NCI-H446 treated with DMSO at 0.1 percent for 48 hours (cell line): ENCODE results near the gene PDE6D.
"Not testable (repeated sequence)": the region's sequence is repeated elsewhere in the genome, so short reads cannot be mapped to it uniquely, and the experiment has no call there.

Experiments used
- DNase-seq: peaks from one replicate; lab custom pipeline; 2025; lab: John Stamatoyannopoulos, UW

PDE6D gene

DNA sequence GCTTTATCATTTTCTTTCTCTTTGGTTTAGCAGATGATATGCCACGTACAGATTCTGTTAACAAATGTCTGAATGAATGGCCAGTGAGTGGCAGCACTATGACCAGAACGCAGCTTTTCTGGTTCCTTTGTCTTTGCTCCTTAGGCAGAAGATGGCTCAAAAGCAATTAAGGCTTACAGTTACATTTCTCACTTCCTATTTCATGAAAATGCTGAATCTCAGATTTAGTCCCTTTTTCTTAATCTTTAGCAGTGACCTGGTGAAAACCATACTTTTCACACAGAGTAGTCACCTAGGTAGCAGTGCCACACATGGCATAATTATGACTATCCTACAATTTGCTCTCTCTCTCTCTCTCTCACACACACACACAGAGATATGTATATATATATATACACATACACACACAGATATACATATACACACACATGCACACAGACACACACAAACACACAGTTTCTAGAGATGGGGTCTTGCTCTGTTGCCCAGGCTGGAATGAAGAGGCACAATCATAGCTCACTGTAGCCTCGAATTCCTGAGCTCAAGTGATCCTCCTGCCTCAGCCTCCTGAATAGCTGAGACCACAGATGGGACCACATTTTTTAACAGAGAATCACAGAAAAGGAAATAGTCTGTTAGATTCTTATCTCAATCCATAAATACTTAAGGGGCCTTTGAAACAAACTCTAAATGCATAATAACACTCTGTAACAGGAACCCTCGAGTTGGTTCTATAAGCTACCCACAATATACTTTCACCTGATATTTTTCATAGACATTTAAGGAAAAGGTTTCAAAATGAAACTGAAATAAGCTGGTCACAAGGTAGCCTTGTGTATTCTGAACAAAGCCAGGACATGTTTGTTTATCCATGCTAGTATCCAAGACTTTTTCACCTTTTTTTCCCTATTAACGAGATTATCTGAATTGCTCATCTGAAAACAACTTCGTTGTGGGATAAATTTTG lies 11.6 kb downstream of the PDE6D start:
- DNase-seq = no peak

DNA sequence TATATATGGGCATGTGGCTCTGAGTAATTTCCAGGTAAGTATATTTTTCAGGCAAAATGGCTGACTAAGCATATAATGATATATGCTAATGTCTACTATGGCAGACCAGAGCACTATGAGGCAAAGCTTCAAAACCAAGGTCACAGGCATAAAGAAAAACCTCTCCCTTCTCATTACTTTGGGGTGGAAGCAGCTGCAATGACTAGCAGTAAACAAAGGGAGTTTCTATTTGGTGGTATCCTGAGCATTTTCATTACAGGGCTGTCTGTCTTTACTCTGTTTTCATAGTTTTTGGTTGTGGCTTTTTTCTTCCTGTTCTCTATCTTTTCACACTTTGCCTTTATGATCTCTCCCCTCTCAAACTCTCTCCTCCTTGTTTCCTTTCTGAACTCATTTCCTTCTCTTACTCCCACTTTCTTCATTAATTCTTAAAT lies 15.6 kb downstream of the PDE6D start:
- DNase-seq = no peak

DNA sequence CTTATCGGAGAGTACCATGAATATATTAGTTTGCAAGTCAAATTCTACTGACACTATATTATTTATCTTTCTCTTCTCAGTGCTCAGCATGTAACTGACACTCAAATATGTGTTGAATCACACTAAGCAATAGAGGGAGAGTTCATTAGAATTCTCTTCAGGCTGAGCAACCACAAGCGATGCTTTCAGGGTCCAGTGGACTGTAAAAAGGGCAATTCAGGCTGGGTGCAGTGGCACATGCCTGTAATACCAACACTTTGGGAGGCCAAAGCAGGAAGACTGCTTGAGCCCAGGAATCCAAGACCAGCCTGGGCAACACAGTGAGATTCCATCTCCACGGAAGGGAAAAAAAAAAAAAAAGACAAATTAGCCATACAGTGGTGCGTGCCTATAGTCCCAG lies 16.3 kb downstream of the PDE6D start:
- DNase-seq = no peak

DNA sequence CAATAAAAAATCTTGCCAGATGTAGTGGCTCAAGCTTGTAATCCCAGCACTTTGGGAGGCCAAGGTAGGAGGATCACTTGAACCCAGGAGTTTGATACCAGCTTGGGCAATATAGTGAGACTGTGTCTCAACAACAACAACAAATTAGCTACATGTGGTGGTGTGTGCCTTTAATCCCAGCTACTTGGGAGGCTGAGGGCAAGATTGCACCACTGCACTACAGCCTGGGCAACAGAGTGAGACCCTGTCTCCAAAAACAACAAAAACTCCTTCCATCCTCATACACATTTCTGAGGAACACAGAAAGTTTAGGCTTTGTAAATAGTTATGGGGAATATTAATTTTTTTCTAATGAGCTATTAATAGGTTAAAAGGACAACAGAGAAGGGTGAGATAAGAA lies 17.0 kb downstream of the PDE6D start:
- DNase-seq = no peak

DNA sequence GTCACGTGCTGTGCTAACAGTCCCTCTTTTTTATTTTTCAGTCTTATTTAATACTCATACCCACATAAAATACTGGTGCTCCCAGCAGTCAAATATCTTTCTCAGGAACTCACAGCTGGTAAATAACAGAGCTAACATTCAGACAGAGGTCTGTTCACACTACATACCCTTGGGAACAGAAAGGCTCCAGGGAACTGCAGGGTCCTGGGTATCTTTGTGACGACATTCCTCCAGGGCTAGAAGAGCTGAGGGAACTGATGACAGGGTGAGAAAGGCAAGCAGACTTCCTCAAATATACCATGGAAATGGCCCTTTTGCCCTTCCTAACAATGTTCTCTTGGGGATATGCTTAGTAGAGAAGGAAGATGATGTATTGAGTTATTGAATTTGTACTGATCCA lies 19.3 kb downstream of the PDE6D start:
- DNase-seq = no peak

DNA sequence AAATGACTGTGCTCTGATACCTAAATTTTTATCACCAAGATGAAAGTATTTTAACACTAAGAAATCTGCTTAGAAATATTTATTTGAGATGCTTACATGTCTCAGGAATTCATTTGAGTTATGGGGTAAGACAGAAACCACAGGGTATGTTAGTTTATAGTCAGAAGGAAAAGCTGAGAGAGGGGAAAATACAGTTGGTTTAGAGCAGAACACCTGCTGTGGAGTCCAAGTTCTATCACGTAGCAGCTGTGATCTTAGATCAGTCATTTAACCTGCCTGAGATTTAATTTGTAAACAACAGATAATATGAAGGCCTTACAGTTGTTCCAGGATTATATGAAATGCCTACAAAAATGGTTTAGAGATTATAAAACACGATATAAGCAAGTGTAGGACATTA lies 29.0 kb downstream of the PDE6D start:
- no peak for DNase-seq

DNA sequence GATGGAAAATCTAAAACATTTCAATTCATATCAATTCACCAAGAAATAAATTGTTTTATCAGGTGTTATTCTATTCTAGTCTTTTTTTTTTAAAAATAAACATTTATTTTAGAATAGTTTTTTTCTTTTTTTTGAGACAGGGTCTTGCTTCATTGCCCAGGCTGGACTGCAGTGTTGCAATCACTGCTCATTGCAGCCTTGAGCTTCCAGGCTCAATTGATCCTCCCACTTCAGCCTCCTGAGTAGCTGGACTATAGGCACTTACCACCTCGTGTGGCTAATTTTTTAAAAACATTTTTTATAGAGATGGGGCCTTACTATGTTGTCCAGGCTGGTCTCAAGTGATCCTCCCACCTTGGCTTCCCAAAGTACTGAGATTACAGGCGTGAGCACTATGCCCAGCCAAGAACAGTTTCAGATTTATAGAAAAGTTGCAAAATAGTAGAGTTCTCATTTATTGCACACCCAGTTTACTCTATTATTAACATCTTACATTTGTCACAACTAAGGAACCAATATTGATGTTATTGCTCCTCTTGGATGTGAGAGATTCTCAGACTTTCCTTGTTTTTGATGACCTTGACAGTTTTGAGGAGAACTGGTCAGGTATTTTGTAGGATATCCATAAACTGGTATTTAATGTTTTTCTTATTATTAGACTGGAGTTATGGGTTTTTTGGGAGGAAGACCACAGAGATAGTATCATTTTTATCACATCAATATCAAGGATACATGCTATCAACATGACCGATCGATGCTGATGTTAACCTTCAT lies 29.9 kb downstream of the PDE6D start:
- no peak for DNase-seq

DNA sequence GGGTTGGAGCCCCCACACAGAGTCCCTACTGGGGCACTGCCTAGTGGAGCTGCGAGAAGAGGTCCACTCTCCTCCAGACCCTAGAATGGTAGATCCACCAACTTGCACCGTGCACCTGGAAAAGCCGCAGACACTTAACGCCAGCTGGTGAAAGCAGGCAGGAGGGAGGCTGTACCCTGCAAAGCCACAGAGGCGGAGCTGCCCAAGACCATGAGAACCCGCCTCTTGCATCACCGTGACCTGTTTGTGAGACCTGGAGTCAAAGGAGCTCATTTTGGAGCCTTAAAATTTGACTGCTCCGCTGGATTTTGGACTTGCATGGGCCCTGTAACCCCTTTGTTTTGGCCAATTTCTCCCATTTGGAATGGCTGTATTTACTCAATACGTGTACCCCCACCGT lies 32.1 kb downstream of the PDE6D start:
- DNase-seq = not testable (repeated sequence)

DNA sequence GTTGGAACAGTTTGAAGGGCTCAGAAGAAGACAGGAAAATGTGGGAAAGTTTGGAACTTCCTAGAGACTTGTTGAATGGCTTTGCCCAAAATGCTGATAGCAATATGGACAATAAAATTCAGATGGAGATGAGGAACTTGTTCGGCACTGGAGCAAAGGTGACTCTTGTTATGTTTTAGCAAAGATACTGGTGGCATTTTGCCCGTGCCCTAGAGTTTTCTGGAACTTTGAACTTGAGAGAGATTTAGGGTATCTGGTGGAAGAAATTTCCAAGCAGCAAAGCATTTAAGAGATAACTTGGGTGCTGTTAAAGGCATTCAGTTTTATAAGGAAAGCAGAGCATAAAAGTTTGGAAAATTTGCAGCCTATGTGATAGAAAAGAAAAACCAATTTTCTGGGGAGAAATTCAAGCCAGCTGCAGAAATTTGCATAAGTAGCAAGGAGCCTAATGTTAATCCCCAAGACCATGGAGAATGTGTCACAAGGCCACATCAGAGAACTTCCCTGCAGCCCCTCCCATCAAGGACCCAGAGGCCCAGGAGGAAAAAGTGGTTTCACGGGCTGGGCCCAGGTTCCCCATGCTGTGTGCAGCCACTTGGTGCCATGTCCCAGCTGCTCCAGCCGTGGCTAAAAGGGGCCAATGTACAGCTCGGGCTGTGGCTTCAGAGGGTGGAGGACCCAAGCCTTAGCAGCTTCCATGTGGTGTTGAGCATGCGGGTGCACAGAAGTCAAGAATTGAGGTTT lies 32.8 kb downstream of the PDE6D start:
- DNase-seq = not testable (repeated sequence)

DNA sequence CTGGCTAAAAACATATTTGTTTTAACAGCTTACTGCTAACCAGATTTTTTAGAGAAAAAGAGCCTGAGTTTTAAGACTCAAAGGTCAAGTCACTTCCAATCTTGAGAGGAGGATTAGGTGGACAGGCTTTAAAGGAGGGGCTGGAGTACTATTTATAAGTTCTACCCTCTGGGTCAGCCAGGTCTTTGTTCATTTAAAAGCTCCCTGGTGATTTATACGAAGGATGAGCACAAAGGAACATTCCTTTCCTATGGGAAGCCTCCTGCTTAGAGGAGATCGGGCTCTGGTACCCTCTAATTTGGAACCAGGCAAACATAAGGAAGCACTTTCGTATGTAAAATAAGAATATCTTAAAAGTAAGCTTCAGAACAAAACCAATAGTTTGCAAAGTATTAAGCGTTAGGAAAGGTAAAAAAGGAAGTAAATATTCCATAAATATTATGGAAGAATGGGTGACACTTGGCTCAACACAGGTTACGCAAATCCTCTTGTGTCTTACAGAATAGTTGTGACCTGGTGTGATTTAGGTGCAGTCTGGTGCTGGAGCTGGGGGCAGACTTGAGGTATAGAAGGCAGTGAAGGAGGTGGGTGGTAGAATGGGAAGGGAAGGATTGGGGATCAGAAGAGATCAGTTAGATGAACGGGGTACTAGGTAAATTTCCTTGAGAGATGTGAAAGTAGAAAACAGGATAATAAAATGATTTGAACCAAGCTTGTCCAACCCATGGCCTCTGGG lies 35.6 kb downstream of the PDE6D start:
- no peak for DNase-seq

DNA sequence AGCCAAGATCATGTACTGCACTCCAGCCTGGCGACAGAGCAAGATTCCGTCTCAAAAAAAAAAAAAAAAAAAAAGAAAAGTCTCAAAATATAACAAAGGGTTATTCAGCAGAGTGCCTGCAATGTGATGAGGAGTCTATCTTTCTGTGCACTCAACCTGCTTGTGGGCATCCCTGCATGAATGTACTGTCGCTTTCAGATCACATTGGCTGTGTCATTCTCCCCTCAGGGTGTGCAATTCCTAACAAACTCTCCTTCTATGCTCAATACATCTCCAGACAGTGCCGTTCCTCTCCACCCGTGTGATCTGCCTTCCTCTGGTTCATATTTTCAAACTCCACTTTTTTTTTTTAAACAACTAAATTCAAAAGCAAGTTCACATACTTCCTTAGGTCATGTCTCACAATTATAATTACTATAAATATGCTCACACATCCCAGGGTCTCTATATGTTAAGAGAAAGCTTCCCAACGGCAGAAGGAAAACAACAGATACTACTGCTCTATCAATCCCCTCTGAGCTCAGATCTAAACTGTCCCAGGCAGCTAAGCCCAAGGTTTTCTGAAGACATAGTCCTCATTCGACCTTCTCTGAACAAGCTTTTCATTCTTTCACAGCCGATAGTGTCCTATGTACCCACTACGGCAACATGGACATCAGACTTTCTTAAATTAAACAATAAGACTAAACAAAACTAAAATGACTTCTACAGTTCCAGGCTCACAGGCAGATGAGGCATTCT lies 37.5 kb downstream of the PDE6D start:
- no peak for DNase-seq

DNA sequence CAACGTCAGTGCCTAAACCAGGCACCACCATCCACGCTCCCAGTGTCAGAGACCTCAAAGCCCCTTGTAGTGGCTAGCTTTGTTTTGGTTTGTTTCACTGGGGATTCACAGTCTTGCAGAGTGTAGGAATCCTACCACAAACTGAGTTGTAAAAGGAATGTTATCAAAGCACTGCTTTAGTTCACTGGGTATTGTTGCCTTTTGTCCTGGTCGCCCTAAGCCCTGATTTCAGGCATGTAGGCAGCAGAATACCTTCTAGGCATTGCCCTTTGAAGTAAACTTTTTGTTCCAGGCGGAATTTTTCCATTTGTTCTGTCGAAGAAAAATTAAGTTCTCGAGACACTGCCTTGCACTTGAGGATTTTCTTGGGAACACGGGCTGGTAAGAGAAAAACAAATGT lies 43.3 kb downstream of the PDE6D start:
- DNase-seq = no peak

DNA sequence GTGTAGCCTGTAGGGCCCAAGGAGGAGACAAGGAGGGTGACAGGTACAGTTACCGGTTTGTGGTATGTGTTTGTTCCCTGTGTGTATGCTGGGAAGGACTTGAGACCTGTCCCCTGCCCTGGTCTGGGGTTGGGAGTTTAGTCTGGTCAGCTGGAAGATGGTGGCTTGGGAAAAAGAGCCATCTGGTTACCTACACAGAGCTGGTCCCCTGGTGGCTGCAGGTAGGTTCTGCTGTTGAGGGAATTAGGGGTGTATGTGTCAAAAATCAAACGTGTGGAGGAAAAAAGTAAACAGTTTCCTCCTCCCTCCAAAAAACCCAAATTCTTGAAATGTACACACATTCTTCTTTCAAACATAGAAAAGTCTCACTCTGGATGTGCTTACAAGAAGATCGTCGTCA lies 48.5 kb downstream of the PDE6D start:
- no peak for DNase-seq

DNA sequence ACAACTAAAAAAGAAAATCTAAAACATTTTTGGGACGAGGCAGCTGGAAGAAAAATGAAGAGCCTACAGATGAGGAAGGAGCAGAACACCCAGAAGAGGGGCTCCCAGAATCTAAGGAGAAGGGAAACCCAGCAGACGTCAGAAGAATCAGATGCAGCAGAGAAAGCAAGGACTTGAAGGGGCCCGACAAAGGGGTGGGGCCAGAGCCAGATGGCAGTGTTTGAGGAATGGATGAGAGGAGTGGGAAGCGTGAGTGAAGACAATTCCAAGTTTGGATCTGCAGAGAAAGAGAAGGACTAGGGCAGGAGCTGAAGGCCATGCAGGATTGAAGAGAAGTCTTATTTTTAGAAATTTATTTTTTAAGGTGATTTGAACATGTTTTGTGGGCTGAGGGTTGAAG lies 53.5 kb downstream of the PDE6D start:
- DNase-seq = no peak

DNA sequence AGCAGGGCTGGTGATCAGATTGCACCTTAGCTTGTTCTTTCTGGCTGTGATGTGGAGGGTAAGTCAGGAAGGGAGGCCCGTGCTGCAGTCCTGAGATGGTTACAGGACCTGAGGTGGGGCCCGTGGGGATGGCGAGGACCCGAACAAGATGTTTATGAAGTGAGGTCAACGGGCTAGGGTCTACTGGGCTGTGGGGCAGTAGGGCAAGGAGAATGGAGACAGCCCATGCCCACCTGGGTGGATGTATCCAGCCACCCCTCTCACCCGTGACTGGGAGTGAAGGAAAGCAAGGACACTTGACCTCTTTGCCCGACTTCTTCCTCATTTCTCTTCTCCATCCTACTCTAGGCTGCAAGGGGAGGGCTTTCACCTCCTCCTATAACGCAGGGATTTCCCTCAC lies 54.8 kb downstream of the PDE6D start:
- DNase-seq = no peak

DNA sequence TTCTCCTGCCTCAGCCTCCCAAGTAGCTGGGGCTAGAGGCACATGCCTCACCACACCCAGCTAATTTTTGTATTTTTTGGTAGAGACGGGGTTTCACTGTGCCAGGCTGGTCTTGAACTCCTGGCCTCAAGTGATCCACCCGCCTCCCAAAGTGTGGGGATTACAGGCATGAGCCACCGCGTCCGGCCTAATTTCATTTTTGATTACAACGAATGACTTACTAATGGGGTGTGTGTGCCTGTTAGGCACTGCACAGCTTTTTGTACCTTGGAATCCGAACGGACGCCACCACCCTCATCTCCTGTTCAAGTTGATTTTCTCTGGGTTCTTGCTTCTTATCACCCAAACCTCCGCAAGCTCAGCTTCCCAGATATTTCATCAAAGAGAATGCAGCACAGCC lies 55.6 kb downstream of the PDE6D start:
- DNase-seq = no peak

DNA sequence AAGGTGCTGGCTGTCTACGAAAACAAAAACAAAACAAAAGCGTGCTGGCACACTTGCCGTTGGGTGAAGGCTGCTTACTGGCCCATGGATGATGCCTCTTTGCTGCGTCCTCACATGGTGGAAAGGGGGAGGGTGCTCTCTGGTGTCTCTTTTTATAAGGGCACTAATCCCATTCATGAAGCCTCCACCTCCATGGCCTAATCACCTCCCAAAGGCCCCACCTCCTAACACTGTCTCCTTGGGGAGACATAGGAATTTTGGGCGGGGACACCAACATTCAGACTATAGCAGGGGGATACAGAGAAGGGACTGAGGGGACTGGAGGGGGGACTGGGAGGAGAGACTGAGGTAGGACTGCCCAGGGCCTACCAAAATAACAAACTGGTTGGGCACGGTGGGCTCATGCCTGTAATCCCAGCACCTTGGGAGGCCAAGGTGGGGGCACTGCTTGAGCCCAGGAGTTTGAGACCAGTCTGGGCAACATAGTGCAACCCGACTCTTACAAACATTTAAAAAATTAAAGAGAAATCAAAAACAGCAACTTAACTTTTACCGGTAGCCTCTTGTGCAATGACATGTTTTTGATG lies 58.3 kb downstream of the PDE6D start:
- DNase-seq = no peak

DNA sequence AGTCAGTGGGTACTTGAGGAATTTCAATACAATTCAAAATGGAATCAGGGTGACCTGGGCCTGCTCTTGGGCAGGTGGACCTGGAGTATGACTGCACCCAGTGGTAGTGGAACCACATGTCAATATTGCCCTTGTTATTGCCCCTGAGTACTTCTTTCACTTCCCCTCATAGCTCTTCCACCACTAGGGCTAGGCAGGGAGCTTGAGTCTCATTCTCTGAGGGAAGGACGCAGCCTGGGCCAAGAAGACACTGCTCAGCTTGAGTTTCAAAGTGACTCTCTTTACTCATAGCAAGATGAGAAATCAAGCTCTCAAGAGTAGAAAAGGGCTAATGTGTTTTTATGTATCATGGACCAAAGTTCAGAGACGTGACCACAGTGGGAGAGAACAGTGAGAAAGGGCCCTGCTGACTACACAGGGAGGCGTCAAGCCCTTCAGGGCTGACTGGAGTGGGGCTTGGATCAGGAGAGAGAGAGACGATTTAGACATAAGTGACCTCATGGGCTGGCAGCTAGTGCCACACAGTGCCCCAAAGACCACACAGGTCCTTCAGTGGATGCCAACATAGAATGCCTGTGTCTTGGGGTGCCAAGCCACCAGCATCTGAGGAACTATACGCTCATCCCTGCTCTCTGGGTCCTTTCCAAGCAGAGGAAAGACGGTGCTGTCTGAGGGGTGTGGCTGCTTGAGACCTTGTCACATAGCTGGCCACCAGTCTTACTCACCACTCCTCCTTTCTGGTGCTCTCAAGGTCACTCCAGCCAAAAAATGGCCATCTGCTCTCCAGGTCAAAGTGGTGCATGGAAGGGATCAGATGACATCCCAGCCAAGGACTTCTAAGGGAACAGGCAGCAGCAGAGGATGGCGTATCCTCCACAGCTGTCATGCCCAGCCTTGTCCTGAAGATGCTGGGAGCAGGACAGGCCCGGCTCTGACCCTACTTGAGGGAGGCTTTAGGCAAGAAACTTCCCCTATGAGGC lies 59.8 kb downstream of the PDE6D start:
- no peak for DNase-seq

DNA sequence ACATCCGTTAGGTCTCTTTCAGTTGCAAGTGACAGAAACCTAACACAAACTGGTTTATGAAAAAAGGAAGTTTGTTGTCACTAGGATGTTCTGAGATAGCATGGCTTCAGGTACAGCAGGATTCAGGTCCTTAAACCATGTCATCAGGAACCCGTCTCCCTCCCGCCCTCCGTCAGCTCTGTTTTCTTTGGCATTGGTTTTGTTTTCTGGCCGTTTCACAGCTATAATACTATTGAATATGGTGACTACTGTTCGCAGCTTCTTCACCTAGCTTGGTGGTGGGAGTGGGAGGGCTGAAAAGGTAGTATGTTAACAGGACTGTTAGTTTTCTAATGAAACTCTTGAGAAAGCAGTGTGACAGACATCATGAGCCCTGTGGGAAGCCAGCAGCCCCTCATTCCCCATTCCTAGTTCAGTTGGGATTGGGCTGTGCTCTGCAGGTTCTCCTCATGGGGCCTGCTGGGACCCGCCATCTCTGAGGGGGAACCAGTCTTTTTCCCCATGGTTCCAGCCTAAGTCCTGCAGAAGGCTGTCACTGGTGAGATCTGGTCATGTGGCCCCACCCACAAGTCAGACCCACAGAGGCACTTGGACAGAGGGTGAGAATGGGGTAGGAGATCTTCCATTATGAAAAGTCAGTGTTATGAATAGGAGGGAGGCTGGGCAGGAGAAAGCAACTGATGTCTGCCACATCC lies 60.6 kb downstream of the PDE6D start:
- DNase-seq = no peak
